T-helper 2 cell treated with Interferon-gamma antibody and Interleukin-4, amounts not matched to agents 100 ng/mL and 5 ng/mL, for 36 hours (primary cell): Measurements from ENCODE around the gene HAND1. TPM values are rescaled to one million over a fixed set of nuclear protein-coding genes. Genes with fewer than 3 reads are reported as not detected.
"Not testable (repeated sequence)": the region's sequence is repeated elsewhere in the genome, so short reads cannot be mapped to it uniquely, and the experiment has no call there.

Source experiments
- intact Hi-C: fragments of 100-400 bp; cut with micrococcal nuclease; formaldehyde crosslinking; loops from one replicate; pipeline ENCODE4 v1.15.1; 2023
- total RNA-seq: library from RNA; stranded (reverse); gene quantifications from 2 replicates; pipeline ENCODE4 v1.2.3, GENCODE V29; 2022

HAND1 gene
- total RNA-seq = not detected in 2 replicates

DNA sequence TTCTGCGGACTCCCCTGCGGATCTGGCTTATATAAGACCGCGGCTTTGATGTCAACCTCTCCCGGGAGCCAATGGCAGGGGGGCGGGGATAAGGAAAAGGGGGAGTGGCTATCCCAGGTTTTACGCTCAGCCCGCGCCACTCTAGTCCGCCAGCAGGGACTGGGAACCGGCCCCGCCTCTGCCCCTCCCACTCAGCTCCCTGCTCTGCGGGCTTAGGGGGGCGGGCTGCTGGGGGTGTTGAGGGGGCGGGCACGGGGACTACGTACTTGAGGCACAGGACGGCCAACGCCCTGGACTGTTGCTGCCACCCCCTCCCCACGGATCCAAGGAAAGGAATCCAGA, at the start of gene HAND1:
Gene HAND1 (minus strand): TSS at position 4 of the 342 bp plus-strand sequence. CDS start 219 bp downstream, outside the sequence.
- intact Hi-C loops = no loop called here

DNA sequence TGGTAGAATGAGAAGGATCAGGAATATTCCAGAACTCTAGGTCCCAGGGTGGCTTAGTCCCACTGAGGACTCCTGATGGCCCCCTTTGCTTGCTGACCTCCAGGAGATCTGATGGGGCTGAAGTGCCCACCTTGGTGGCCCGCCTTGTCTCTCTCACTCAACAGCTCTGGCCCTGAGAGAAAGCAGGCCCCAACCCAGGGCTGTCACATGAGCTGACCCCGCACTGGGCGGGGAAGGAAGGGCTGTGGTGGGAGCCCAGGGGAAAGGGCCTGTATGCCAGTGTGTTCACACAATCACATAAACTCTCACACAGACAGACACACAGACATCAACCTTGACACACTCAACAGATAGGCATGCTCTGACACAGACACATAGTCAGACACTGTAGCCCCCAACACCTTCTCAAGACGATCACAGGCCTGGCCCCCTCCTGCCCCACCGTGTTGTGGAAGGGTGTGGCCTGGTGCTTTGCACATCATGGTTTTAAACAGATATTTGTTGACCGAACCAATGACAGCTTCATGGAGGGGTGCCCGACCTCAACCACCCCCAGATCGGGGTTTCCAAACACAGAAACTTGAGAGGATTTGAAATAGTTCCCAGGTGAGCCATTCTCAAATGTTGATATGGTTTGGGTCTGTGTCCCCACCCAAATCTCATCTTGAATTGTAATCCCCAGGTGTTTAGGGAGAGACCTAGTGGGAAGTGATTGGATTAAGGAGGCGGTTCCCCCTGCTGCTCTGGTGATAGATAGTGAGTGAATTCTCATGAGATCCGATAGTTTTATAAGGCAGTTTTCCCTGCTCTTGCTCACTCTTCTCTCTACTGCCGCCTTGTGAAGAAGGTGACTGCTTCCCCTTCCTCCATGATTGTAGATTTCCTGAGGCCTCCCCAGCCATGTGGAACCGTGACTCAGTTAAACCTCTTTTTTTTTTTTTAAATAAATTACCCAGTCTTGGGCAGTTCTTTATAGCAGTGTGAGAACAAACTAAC, 48.5 kb upstream of the HAND1 start:
- intact Hi-C loops = no loop called here

- intact Hi-C loops = no loop called here
These were observed 46.8 kb upstream of the HAND1 start for GRCh38 chr5:154524859-154525258.

- intact Hi-C loops = no loop called here
These were observed 46.2 kb upstream of the HAND1 start for GRCh38 chr5:154524181-154524580.

GRCh38 chr5:154523709-154524108, 45.7 kb upstream of the HAND1 start:
- intact Hi-C loops = no loop called here

- intact Hi-C loops = no loop called here
These were observed 45.1 kb upstream of the HAND1 start for GRCh38 chr5:154523104-154523503.

DNA sequence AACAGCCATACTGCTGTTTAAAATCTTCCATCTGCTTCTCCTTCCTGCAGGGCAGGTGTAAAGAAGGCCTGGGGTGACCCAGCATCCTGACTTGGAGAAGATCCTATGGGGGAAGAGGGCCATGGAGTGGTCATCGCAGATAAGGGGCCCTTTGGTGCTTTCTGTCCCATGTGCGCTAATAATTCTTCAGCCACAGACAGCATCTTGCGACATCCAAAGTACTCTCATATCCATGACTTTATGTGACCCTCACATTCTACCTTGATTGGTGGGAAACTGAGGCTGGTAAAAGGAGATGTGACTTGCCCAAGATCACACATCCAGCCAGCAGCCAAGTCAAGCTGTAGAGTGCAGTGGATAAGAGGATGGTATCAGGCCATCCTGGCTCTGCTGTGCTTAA, 44.3 kb upstream of the HAND1 start:
- intact Hi-C loops = no loop called here

GRCh38 chr5:154521756-154522155, 43.7 kb upstream of the HAND1 start:
- intact Hi-C loops = no loop called here

DNA sequence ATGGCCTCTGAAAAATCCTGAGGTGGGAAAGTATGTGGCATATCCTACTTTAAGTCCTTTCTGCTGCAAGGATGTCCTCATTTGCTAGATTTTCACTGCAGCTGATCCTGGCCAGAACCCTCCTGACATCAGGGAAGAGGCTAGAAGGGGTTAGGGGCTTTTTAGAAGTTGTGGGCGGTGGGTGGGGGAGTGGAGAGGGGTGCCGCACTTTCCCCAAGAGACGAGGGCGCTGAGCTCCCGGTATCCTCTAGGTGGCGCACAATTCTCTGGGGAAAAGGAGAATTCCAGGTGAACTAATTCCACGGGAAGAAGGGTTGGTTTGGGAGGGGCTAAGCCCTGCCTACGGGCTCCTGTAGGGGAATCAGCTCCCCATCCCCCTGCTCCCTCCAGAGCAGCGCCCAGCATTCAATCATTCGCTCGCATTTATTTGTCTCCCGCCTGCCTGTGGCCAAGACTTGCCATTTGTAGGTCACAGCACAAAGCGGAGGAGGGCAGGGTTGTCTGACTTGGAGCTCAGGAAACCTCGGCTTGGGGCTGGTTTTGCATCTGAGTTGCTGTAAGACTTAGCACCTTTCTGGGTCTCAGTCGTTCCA, 42.9 kb upstream of the HAND1 start:
- intact Hi-C loops = no loop called here

GRCh38 chr5:154519359-154519758, 41.3 kb upstream of the HAND1 start:
- intact Hi-C loops = no loop called here

DNA sequence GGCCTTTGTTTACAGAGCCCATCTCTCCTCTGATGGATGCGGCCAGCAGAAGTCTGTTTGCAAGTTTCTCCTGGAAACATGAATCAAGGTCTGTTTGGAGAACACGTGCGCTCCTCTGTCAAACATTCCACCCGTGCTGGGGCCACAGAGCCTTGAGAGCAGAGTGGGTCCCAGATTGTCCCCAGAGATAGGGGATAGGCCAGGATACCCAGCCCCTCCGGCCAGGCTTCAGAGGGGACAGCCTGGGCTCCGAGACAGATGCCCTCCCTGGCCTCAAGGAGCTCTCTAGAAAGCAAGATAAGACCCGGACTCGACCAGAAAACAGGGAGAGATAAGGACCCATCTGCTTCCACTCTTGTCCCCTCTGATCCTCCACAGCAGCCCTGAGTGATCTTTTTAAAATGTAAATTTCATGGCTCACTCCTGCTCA, 40.4 kb upstream of the HAND1 start:
- intact Hi-C loops = no loop called here

DNA sequence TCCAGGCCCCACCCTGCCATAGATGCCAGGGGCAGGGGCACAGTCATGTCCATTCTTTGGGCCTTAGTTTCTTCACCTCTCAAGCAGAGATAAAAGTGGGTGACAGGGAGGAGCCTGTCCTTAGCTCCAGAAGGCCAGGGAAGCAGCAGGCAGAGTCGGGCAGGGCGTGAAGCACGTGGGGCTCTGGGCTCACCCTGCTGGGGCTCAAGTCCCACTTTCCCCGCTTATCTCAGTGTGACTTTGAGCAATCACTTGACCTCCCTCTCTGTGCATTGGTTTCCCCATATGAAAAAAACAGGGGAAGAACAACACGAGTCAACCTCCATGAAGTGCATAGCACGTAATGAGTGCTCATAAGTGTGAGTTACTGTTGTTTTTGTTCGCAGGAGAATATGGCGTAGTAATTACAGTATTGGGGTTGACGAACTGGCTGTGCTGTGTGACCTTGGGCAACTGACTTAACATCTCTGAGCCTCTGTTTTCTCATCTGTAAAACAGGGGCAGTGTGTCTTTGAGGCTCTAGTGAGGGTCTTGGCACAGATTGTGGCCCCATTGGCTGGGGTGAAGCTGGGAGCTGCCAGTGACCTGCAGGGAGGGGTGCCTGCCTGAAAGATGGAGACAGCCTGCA, 39.9 kb upstream of the HAND1 start:
- intact Hi-C loops = no loop called here

GRCh38 chr5:154517181-154517580, 39.2 kb upstream of the HAND1 start:
- intact Hi-C loops = no loop called here

GRCh38 chr5:154516475-154516874, 38.4 kb upstream of the HAND1 start:
- intact Hi-C loops = no loop called here

DNA sequence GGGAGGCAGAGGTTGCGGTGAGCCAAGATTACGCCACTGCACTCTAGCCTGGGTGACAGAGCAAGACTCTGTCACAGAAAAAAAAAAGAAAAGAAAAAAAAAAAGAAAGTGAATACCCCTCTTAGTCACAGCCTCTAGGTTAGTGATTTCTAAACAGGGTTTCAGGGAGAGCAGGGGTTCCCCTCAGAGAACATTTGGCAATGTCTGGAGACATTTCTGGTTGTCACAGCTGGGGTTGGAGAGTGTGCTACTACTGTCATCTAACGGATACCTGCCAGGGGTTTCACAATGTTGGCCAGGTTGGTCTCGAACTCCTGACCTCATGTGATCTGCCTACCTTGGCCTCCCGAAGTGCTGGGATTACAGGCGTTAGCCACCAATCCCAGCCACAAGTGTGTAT, 37.5 kb upstream of the HAND1 start:
- intact Hi-C loops = not testable (repeated sequence)

DNA sequence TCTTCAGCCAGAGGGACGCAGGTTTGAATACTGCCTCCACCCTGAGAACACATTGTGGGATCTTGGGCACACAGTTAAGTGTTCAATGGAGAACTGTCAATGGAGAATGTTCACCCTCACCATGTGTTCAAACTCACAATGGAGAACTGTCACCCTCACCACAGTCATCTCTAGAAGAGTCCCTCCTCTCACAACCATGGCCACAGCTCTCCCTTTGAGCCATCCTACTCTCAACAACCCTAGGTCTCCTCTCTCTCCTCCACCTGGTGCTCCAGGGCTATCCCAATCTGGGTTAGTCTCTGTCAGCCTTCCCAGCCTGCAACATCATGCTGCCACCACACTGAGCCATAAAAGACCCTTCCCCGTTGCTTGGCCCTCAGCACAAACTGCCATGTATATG, 36.3 kb upstream of the HAND1 start:
- intact Hi-C loops = no loop called here

DNA sequence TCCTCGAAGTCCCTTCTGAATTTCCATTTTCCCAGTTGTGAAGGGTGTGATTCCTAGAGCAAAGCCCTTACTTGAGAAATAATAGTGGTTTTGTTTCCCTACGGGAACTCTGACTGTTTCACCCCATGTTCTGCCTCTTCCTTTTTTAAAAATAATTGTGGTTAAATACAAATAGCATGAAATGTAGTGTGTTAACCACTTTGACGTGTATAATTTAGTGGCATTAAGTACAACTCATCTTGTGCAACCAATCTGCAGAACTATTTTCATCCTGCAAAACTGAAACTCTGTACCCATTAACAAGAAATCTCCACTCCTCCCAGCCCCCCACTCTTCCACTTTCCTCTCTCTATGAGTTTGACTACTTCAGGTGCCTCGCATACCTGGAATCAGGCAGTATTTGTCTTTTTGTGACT, 35.6 kb upstream of the HAND1 start:
- intact Hi-C loops = no loop called here

DNA sequence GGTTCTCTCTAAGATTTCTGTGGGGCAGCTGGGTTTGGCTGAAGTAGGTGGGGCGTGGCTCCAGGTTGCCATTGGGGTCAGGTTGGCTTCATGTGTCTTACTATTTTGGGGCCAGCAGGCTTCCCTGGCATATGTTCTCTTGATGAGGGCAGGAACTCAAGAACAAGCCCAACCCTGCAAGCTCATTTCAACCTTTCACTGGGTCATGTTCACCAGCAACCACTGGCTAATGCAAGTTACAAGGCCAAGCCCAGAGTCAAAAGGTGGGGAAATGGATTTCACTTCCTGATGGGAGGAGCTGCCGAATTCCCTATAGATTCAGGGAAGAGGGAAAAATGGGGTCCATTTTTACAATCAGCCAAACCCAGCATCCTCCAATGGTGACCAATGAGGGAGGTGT, 34.0 kb upstream of the HAND1 start:
- intact Hi-C loops = no loop called here

GRCh38 chr5:154509784-154510555, 31.9 kb upstream of the HAND1 start:
- intact Hi-C loops = no loop called here

DNA sequence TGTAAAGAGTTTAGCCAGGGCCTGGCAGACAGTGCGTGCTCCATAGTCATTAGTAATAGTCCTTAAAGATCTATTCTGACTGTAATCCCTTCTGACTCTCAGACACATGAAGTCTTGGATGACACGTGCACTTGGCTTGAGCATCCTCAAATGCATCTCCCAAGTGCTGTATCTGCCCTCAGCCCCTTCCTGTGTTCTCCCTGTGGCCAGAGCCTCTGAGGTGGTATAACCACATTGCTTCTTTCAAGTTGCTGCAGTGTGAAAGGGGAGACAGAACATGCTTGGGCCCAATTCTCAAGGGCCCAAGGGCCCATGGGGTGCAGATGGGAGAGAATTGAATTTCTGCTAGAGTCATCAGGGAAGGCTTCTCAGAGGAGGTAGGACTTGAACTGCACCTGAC, 30.1 kb upstream of the HAND1 start:
- intact Hi-C loops = no loop called here

DNA sequence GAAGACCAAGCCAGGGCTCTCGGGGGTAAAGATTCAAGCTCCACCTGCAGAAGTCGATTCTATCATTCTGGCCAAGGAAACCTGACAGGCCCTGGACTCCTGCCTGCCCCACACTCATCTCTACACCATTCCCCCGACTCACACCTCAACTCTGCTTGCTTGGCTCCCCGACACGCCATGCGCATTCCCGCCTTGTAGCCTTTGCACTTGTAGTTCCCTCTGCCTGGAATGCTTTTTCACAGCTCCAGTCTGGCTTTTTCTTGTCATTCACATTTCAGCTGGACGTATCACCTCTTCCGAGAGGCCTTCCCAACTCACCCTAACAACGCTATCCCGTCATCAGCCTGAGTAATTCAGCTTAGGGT, 28.7 kb upstream of the HAND1 start:
- intact Hi-C loops = no loop called here
